HCT116 (cell line): ENCODE results near the gene ATAD2B. TPM values are rescaled to one million over a fixed set of nuclear protein-coding genes. Genes with fewer than 3 reads are reported as not detected.

Source experiments
- ATAC-seq: fragments of 200-7000 bp; cut with Tn5 transposase; 2 replicates; pipeline ENCODE4 v1.9.1; 2020; ENCODE audit warnings: mild to moderate bottlenecking, moderate library complexity
- BruUV-seq: library from RNA; stranded (reverse); fragments of 400-500 nt; replicated peaks from 2 replicates; lab custom pipeline; 2021; lab: Mats Ljungman, UMichigan
- CTCF ChIA-PET: fragments of 300-600 bp; sonication (Branson Sonifier 250); formaldehyde crosslinking; loops from one replicate; lab custom pipeline; 2021; ENCODE audit warnings: antibody characterized with exemption; lab: Charles Lee
- POLR2A ChIA-PET: fragments of 300-600, 350-600 bp; sonication (Branson Sonifier 250); formaldehyde crosslinking; loops from one replicate; lab custom pipeline; 2021; ENCODE audit warnings: antibody characterized with exemption; lab: Charles Lee
- RAD21 ChIA-PET, 2 experiments: fragments of 300-600 bp; sonication (Branson Sonifier 250); formaldehyde crosslinking; loops; one replicate each; lab custom pipeline; 2023; ENCODE audit warnings: low total read pairs in 2 of 2; ENCODE audit not compliant: uncharacterized antibody in 2 of 2, unreplicated experiment in 2 of 2, low non-redundant PET in 1 of 2; lab: Charles Lee
- DNase-seq: peaks from one replicate; pipeline ENCODE4 v3.0.0-alpha.2; 2010; ENCODE audit warnings: low read depth, low spot score
- H2AFZ ChIP-seq: fragments of 200-600 bp; shearing (Covaris generic), sonication (generic); 2 replicates; pipeline ENCODE4 v1.6.1; 2017; ENCODE audit warnings: low read depth, mixed run types, mixed read lengths, antibody characterized with exemption, low read length; ENCODE audit not compliant: poor library complexity, severe bottlenecking
- H3K27ac ChIP-seq: 2 replicates; pipeline ENCODE4 v1.5.1; 2012; ENCODE audit warnings: low read depth, low read length
- H3K27me3 ChIP-seq: fragments of 200-600 bp; sonication (generic); 2 replicates; pipeline ENCODE4 v1.6.1; 2016; ENCODE audit warnings: mixed run types, low read length, mixed read lengths; ENCODE audit not compliant: insufficient read depth
- H3K36me3 ChIP-seq, 2 experiments: fragments of 200-500 bp in 1 of 2; fragments of 200-600 bp in 1 of 2; sonication (Bioruptor generic) in 1 of 2; sonication (generic) in 1 of 2; 2 replicates each; pipeline versions ENCODE4 v1.5.1 to v1.6.1; 2014 to 2016; ENCODE audit warnings: low read length in 2 of 2, inconsistent platforms in 1 of 2, mixed read lengths in 1 of 2, mixed run types in 1 of 2; ENCODE audit not compliant: insufficient read depth in 2 of 2, control insufficient read depth in 1 of 2
- H3K4me1 ChIP-seq, 2 experiments: fragments of 200-600 bp in 1 of 2; sonication (generic) in 1 of 2; 2 replicates each; pipeline versions ENCODE4 v1.5.1 to v1.6.1; 2012 to 2017; ENCODE audit warnings: low read length in 2 of 2, inconsistent platforms in 1 of 2, mild to moderate bottlenecking in 1 of 2, mixed read lengths in 1 of 2, mixed run types in 1 of 2, moderate library complexity in 1 of 2; ENCODE audit not compliant: insufficient read depth in 2 of 2, control insufficient read depth in 1 of 2
- H3K4me2 ChIP-seq: fragments of 200-600 bp; sonication (generic); 2 replicates; pipeline ENCODE4 v1.6.1; 2017; ENCODE audit warnings: mixed run types, low read length, mixed read lengths
- H3K4me3 ChIP-seq, 2 experiments: fragments of 200-600 bp in 1 of 2; sonication (generic) in 1 of 2; replicated peaks in 1 of 2; 2 replicates each; pipeline ENCODE4 v1.5.1; 2011 to 2016; ENCODE audit warnings: low read length in 2 of 2, control low read depth in 1 of 2, low read depth in 1 of 2, mild to moderate bottlenecking in 1 of 2, mixed read lengths in 1 of 2, mixed run types in 1 of 2
- H3K79me2 ChIP-seq: fragments of 200-600 bp; sonication (generic); 2 replicates; pipeline ENCODE4 v1.6.1; 2017; ENCODE audit warnings: mild to moderate bottlenecking, mixed run types, low read length, moderate library complexity, mixed read lengths; ENCODE audit not compliant: insufficient read depth
- H3K9ac ChIP-seq: fragments of 200-600 bp; sonication (generic); 2 replicates; pipeline ENCODE4 v1.6.1; 2016; ENCODE audit warnings: low read length, mixed read lengths
- H3K9me2 ChIP-seq: fragments of 200-600 bp; sonication (generic), shearing (Covaris generic); 2 replicates; pipeline ENCODE4 v1.6.1; 2017; ENCODE audit warnings: mixed run types, mild to moderate bottlenecking, moderate library complexity; ENCODE audit not compliant: insufficient read depth
- H3K9me3 ChIP-seq, 2 experiments: fragments of 200-500 bp in 1 of 2; fragments of 200-600 bp in 1 of 2; sonication (Bioruptor generic) in 1 of 2; sonication (generic) in 1 of 2; 2 replicates each; pipeline ENCODE4 v1.6.1; 2014 to 2017; ENCODE audit warnings: low read length in 2 of 2, mixed read lengths in 2 of 2, inconsistent platforms in 1 of 2, low read depth in 1 of 2, mild to moderate bottlenecking in 1 of 2, mixed run types in 1 of 2, moderate library complexity in 1 of 2; ENCODE audit not compliant: control insufficient read depth in 1 of 2, insufficient read depth in 1 of 2
- H4K20me1 ChIP-seq: fragments of 200-600 bp; sonication (generic), shearing (Covaris generic); 2 replicates; pipeline ENCODE4 v1.6.1; 2017; ENCODE audit warnings: mixed run types, mild to moderate bottlenecking, moderate library complexity; ENCODE audit not compliant: insufficient read depth
- CBX3 ChIP-seq: IDR thresholded peaks from 2 replicates; pipeline ENCODE4 v1.6.1; 2012; ENCODE audit warnings: low read depth
- EZH2 ChIP-seq: fragments of 200-600 bp; sonication (generic); IDR thresholded peaks from 2 replicates; pipeline ENCODE4 v1.6.1; 2017; ENCODE audit warnings: antibody characterized with exemption, mixed run types
- POLR2A ChIP-seq: IDR thresholded peaks from 2 replicates; pipeline ENCODE4 v1.7.0; 2011; ENCODE audit warnings: borderline replicate concordance; ENCODE audit not compliant: insufficient read depth, insufficient read length; ENCODE audit errors: extremely low read depth
- POLR2AphosphoS5 ChIP-seq: IDR thresholded peaks from 2 replicates; pipeline ENCODE4 v1.6.1; 2011; ENCODE audit warnings: mild to moderate bottlenecking, low read depth, low read length, moderate library complexity
- REST ChIP-seq: IDR thresholded peaks from 2 replicates; pipeline ENCODE4 v1.6.1; 2012; ENCODE audit warnings: low read depth
- SP1 ChIP-seq: IDR thresholded peaks from 2 replicates; pipeline ENCODE4 v1.6.1; 2012; ENCODE audit warnings: low read depth
- SRF ChIP-seq: IDR thresholded peaks from 2 replicates; pipeline ENCODE4 v1.6.1; 2012; ENCODE audit warnings: low read depth
- TCF7L2 ChIP-seq: IDR thresholded peaks from 2 replicates; pipeline ENCODE4 v1.7.0; 2011; ENCODE audit warnings: borderline replicate concordance, inconsistent platforms; ENCODE audit not compliant: insufficient read depth, insufficient read length; ENCODE audit errors: extremely low read depth
- YY1 ChIP-seq: IDR thresholded peaks from 2 replicates; pipeline ENCODE4 v1.6.1; 2011; ENCODE audit warnings: low read length, low read depth, moderate library complexity, mild to moderate bottlenecking; ENCODE audit not compliant: insufficient replicate concordance; ENCODE audit errors: extremely low read depth
- ZFX ChIP-seq: fragments of 450-650 bp; IDR thresholded peaks from 2 replicates; pipeline ENCODE4 v1.6.1; 2017
- ZNF274 ChIP-seq: fragments of 200-500 bp; sonication (Bioruptor generic); IDR thresholded peaks from 2 replicates; pipeline ENCODE4 v1.6.1; 2014; ENCODE audit warnings: mild to moderate bottlenecking, low read depth, low read length, inconsistent platforms
- intact Hi-C: fragments of 100-400 bp; cut with micrococcal nuclease; formaldehyde crosslinking; loops from 2 replicates; pipeline ENCODE4 v1.10.0; 2022
- total RNA-seq: library from RNA; stranded (reverse); gene quantifications from one replicate; pipeline ENCODE4 v1.2.1, GENCODE V29; 2021; ENCODE audit not compliant: unreplicated experiment
- TF ChIP-seq, protein P1 (sequence below): IDR thresholded peaks from 2 replicates; pipeline ENCODE4 v1.6.1; 2012
- TF ChIP-seq, protein P2 (sequence below): IDR thresholded peaks from 2 replicates; pipeline ENCODE4 v1.6.1; 2012

The ATAD2B gene
- total RNA-seq, 1 experiment from 2014 or later: 9.6 TPM

- no peak for TF ChIP-seq REST
- no peak for TF ChIP-seq ZNF274
- no peak for TF ChIP-seq YY1
- TF ChIP-seq SP1: no peak
- TF ChIP-seq, protein P1, sequence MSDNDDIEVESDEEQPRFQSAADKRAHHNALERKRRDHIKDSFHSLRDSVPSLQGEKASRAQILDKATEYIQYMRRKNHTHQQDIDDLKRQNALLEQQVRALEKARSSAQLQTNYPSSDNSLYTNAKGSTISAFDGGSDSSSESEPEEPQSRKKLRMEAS: no peak
- TF ChIP-seq, protein P2, sequence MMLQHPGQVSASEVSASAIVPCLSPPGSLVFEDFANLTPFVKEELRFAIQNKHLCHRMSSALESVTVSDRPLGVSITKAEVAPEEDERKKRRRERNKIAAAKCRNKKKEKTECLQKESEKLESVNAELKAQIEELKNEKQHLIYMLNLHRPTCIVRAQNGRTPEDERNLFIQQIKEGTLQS: no peak
- TF ChIP-seq SRF: no peak
- TF ChIP-seq, all 23 proteins: peak for 0
These were observed 120.2 kb downstream of the ATAD2B start (continued) for GRCh38 chr2:23806665-23807249.

GRCh38 chr2:23806201-23806600 is 120.7 kb downstream of the ATAD2B start:
- H3K9me3 ChIP-seq: no peaks in the 10 kb centered on the region
- no peak overlapping the region for H3K9ac ChIP-seq
- no peak overlapping the region for H3K27ac ChIP-seq
- H3K4me1 ChIP-seq: peaks cover 4 to 13% of the 10 kb centered on the region in 2 experiments; a peak in 3 of 4 replicates
- 0 out of 4 replicates have a peak, but pooled peaks cover 0 to 2% of the 10 kb centered on the region in 2 experiments for H3K36me3 ChIP-seq
- no peak for DNase-seq
- H3K27me3 ChIP-seq: no peaks in the 10 kb centered on the region
- no peaks in the 10 kb centered on the region for H3K9me2 ChIP-seq
- H2AFZ ChIP-seq: no peak overlapping the region
- H3K4me3 ChIP-seq: no peak overlapping the region
- POLR2A ChIA-PET: no interaction called here
- RAD21 ChIA-PET: no interaction called here
- no peak overlapping the region for H3K4me2 ChIP-seq
- H4K20me1 ChIP-seq: no peaks in the 10 kb centered on the region
- no TSS peak for BruUV-seq
- TF ChIP-seq POLR2A (no peak), ZFX (no peak), POLR2AphosphoS5 (no peak), CBX3 (no peak), EZH2 (no peak), TCF7L2 (no peak)
- TF ChIP-seq, protein P2: no peak
- TF ChIP-seq, all 23 proteins: peak for 0
- intact Hi-C loops: no loop called here
- no peak for ATAC-seq
- CTCF ChIA-PET: interaction anchor here (1.0 kb wide), 1 partner anchor 121 kb away, joined by 3 read pairs; the partner anchor contains the start of gene ATAD2B
- no peaks in the 10 kb centered on the region for H3K79me2 ChIP-seq
